Smooth muscle cell (in vitro differentiated cells): ENCODE results near the gene WWTR1. TPM values are rescaled to one million over a fixed set of nuclear protein-coding genes. Genes with fewer than 3 reads are reported as not detected.
A peak's percentile ranks its signal among the peaks of the same experiment; 100 is the strongest.

Experiments used
- DNase-seq: peaks from one replicate; lab custom pipeline; 2025; ENCODE audit not compliant: unreplicated experiment; lab: John Stamatoyannopoulos, UW
- H2AFZ ChIP-seq: fragments of 200-600 bp; sonication (generic); 2 replicates; pipeline ENCODE4 v1.6.0; 2016; ENCODE audit warnings: antibody characterized with exemption, low read depth, mild to moderate bottlenecking
- H3F3A ChIP-seq: fragments of 200-600 bp; sonication (generic); 2 replicates; pipeline ENCODE4 v1.6.0; 2017; ENCODE audit warnings: antibody characterized with exemption, low read depth
- H3K27ac ChIP-seq: fragments of 200-600 bp; sonication (generic); 2 replicates; pipeline ENCODE4 v1.5.1; 2016; ENCODE audit warnings: low read depth, mild to moderate bottlenecking
- H3K27me3 ChIP-seq: fragments of 200-600 bp; sonication (generic); 2 replicates; pipeline ENCODE4 v1.6.1; 2016; ENCODE audit warnings: low read depth, mild to moderate bottlenecking
- H3K36me3 ChIP-seq: fragments of 200-600 bp; sonication (generic); 2 replicates; pipeline ENCODE4 v1.5.1; 2016; ENCODE audit warnings: low read depth
- H3K4me1 ChIP-seq: fragments of 200-600 bp; sonication (generic); 2 replicates; pipeline ENCODE4 v1.5.1; 2016; ENCODE audit warnings: low read depth
- H3K4me2 ChIP-seq: fragments of 200-600 bp; sonication (generic); 2 replicates; pipeline ENCODE4 v1.6.0; 2016; ENCODE audit warnings: mild to moderate bottlenecking
- H3K4me3 ChIP-seq: fragments of 200-600 bp; sonication (generic); 2 replicates; pipeline ENCODE4 v1.5.1; 2016; ENCODE audit warnings: mild to moderate bottlenecking
- H3K79me2 ChIP-seq: fragments of 200-600 bp; sonication (generic); 2 replicates; pipeline ENCODE4 v1.6.0; 2016; ENCODE audit warnings: low read depth, mild to moderate bottlenecking
- H3K9ac ChIP-seq: fragments of 200-600 bp; sonication (generic); 2 replicates; pipeline ENCODE4 v1.6.0; 2016; ENCODE audit warnings: low read depth
- H3K9me3 ChIP-seq: fragments of 200-600 bp; sonication (generic); replicated peaks from 2 replicates; pipeline ENCODE4 v1.5.1; 2016; ENCODE audit warnings: low read depth
- H4K20me1 ChIP-seq: fragments of 200-600 bp; sonication (generic); 2 replicates; pipeline ENCODE4 v1.6.0; 2016; ENCODE audit warnings: low read depth
- WGBS: methylation state at CpG from one replicate; pipeline ENCODE4 v1.1.7; 2016; ENCODE audit warnings: low lambda C conversion rate; 5-methylcytosine and 5-hydroxymethylcytosine counted together
- polyA plus RNA-seq: library from polyadenylated mRNA; unstranded; fragments of >200 nt; fragmentation: Nextera tagmentation; extraction: Ambion mirVana; gene quantifications from 2 replicates; pipeline ENCODE4 v1.2.1, GENCODE V29; 2016
- total RNA-seq: library from RNA; depleted of rRNA; stranded (reverse); fragments of >200 nt; gene quantifications from 2 replicates; pipeline ENCODE4 v1.2.3, GENCODE V29; 2014
- TF ChIP-seq, protein P1 (sequence below): fragments of 200-600 bp; sonication (generic); IDR thresholded peaks from 2 replicates; pipeline ENCODE4 v1.5.1; 2017; ENCODE audit warnings: borderline replicate concordance, mild to moderate bottlenecking, antibody characterized with exemption; ENCODE audit not compliant: insufficient read depth, poor library complexity, severe bottlenecking

Gene WWTR1
- total and polyA plus RNA-seq, 2 experiments from 2014 or later, result 38.4 to 55.6 TPM

DNA sequence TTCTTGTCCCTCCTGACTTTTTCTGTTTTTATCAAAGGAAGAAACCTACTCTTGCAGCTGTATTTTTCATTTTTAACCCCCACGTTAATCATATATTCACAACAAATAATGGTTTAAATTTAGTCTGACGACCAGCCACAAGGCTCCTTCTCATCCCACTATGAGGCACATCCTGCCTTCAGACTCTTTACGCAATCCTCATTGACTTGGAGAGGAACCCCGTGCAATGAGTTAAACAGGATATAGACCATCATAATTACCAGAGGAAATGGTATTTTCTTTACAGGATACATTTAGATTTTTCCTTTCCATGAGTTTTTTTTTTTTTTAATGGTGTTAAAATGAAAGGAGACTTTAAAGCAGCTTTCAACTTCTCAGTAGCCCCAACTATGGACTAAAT lies 68.5 kb downstream of the WWTR1 start:
- Histone ChIP-seq H3K36me3 (no peaks in the 10 kb centered on the region), H3K4me3 (no peak overlapping the region), H3K27ac (peak overlapping the region; percentile 33), H3K27me3 (no peaks in the 10 kb centered on the region), H3K9ac (no peak overlapping the region), H3K4me1 (peaks cover 18% of the 10 kb centered on the region), H4K20me1 (peaks cover 89% of the 10 kb centered on the region), H3K4me2 (peak overlapping the region; percentile 41), H3F3A (no peaks in the 10 kb centered on the region), H3K79me2 (peaks cover 98% of the 10 kb centered on the region), H3K9me3 (no peaks in the 10 kb centered on the region), H2AFZ (no peak overlapping the region)
- TF ChIP-seq, protein P1, sequence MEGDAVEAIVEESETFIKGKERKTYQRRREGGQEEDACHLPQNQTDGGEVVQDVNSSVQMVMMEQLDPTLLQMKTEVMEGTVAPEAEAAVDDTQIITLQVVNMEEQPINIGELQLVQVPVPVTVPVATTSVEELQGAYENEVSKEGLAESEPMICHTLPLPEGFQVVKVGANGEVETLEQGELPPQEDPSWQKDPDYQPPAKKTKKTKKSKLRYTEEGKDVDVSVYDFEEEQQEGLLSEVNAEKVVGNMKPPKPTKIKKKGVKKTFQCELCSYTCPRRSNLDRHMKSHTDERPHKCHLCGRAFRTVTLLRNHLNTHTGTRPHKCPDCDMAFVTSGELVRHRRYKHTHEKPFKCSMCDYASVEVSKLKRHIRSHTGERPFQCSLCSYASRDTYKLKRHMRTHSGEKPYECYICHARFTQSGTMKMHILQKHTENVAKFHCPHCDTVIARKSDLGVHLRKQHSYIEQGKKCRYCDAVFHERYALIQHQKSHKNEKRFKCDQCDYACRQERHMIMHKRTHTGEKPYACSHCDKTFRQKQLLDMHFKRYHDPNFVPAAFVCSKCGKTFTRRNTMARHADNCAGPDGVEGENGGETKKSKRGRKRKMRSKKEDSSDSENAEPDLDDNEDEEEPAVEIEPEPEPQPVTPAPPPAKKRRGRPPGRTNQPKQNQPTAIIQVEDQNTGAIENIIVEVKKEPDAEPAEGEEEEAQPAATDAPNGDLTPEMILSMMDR, result no peak
- no peak for DNase-seq
- WGBS, result 41% methylated on average over 4 of the region's 4 CpGs

DNA sequence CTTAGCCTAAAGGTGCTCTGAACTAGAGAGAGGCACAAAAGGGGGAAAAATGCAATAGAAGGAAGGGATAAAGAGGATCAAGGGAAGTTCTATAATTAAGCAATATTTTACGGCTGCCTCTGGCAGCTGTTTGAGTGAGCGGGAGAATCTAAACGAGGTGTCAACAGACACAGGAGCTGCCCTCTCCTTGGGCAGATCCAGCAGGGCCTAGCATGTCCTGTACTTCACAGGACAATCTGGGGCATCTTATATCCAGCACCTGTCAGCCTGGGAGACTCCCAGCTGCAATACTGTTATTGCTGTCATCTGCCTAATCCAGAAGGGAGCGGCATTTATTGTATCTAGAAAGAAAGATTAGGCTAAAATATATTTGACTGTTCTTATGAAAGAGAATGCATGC lies 68.9 kb downstream of the WWTR1 start:
- H3K79me2 ChIP-seq, result peaks cover 98% of the 10 kb centered on the region
- no peak overlapping the region for H3K9ac ChIP-seq
- H2AFZ ChIP-seq, result no peak overlapping the region
- no peaks in the 10 kb centered on the region for H3K36me3 ChIP-seq
- peaks cover 18% of the 10 kb centered on the region for H3K4me1 ChIP-seq
- H3K27me3 ChIP-seq, result no peaks in the 10 kb centered on the region
- DNase-seq, result no peak
- H3K27ac ChIP-seq, result peak overlapping the region; percentile 33
- H3F3A ChIP-seq, result no peaks in the 10 kb centered on the region
- peaks cover 89% of the 10 kb centered on the region for H4K20me1 ChIP-seq
- peak overlapping the region; percentile 41 for H3K4me2 ChIP-seq
- TF ChIP-seq, protein P1, result no peak
- H3K4me3 ChIP-seq, result no peak overlapping the region
- 67% methylated on average over 4 of the region's 4 CpGs for WGBS
- H3K9me3 ChIP-seq, result no peaks in the 10 kb centered on the region

DNA sequence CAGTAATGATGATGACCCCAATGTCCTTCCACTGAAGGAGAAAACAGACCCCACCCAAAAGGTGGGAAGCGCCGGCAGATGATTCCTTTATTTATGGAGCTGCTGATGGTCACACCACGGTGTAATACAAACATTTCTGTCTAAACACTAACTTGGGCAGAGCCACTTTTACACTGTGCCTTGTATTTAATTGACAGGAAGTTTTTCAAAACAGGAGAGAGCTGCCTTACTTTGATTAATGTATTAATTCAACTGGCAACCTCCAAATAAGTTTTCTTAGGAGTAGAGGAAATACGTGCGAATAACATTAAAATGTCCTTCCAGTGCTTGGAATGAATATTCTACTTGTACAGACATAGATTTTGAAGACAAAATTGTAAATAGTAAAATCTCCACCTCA lies 70.4 kb downstream of the WWTR1 start:
- Histone ChIP-seq H3K9me3 (no peaks in the 10 kb centered on the region), H3K4me2 (no peak overlapping the region), H3K4me1 (peaks cover 9% of the 10 kb centered on the region), H3K9ac (no peak overlapping the region), H3F3A (peaks cover 3% of the 10 kb centered on the region), H3K27ac (no peak overlapping the region), H3K79me2 (peaks cover 98% of the 10 kb centered on the region), H2AFZ (no peak overlapping the region), H3K4me3 (no peak overlapping the region), H4K20me1 (peaks cover 75% of the 10 kb centered on the region), H3K36me3 (no peaks in the 10 kb centered on the region), H3K27me3 (no peaks in the 10 kb centered on the region)
- TF ChIP-seq, protein P1, result no peak
- DNase-seq, result no peak
- WGBS, result 93% methylated on average over 5 of the region's 5 CpGs

DNA sequence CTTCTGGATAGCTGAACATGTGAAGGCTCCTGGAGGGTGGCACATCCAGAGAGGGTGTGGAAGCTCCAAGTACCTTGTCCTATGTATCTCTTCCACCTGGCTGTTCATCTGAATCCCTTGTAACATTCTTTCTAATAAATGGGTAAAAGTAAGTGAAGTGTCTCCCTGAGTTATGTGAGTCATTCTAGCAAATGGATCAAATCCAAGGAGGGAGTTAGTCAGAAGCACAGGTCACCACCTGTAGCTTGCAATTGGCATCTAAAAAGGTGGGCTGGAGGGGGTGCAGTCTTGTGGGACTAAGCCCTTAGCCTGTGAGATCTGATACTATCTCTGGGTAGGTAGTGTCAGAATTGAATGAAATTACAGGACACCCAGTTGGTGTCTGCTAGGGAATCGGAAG lies 71.0 kb downstream of the WWTR1 start:
- peaks cover 96% of the 10 kb centered on the region for H3K79me2 ChIP-seq
- H3K27me3 ChIP-seq, result no peaks in the 10 kb centered on the region
- H3K9ac ChIP-seq, result no peak overlapping the region
- no peak overlapping the region for H3K27ac ChIP-seq
- no peaks in the 10 kb centered on the region for H3K36me3 ChIP-seq
- peaks cover 77% of the 10 kb centered on the region for H4K20me1 ChIP-seq
- H3K4me1 ChIP-seq, result peaks cover 12% of the 10 kb centered on the region
- H3F3A ChIP-seq, result peaks cover 8% of the 10 kb centered on the region
- H3K4me2 ChIP-seq, result no peak overlapping the region
- no peak overlapping the region for H2AFZ ChIP-seq
- H3K9me3 ChIP-seq, result no peaks in the 10 kb centered on the region
- TF ChIP-seq, protein P1, result no peak
- 84% methylated on average over 1 of the region's 1 CpG for WGBS
- H3K4me3 ChIP-seq, result no peak overlapping the region
- no peak for DNase-seq
